Stimulated activated naive CD8-positive, alpha-beta T cell treated with anti-CD3 and anti-CD28 coated beads, Interleukin-15, amount 100 ng/mL, for 72 hours (primary cell): ENCODE data around the gene ZNF581.
A peak's percentile ranks its signal among the peaks of the same experiment; 100 is the strongest.

Source experiments
- ATAC-seq: fragments of 150-1000 bp; cut with Tn5 transposase; 2 replicates; pipeline ENCODE4 v1.10.0; 2021; ENCODE audit warnings: mild to moderate bottlenecking, moderate library complexity
- DNase-seq, 2 donors: peaks; one replicate each; pipeline ENCODE4 v3.0.0; 2021 to 2022
- H3K27ac Mint-ChIP-seq, 2 donors: one replicate each; pipeline ENCODE4 v1.8.0; 2022; ENCODE audit warnings: mild to moderate bottlenecking in 2 of 2, mixed read lengths in 2 of 2, moderate library complexity in 2 of 2
- H3K27me3 Mint-ChIP-seq: one replicate; pipeline ENCODE4 v1.8.0; 2022; ENCODE audit warnings: mixed read lengths
- H3K4me1 Mint-ChIP-seq: one replicate; pipeline ENCODE4 v1.8.0; 2022; ENCODE audit warnings: mild to moderate bottlenecking, mixed read lengths
- H3K4me3 Mint-ChIP-seq, 2 donors: one replicate each; pipeline ENCODE4 v1.8.0; 2022; ENCODE audit warnings: mild to moderate bottlenecking in 2 of 2, mixed read lengths in 2 of 2, moderate library complexity in 1 of 2
- H3K9me3 Mint-ChIP-seq, 2 donors: one replicate each; pipeline ENCODE4 v1.8.0; 2022; ENCODE audit warnings: mixed read lengths in 2 of 2

The ZNF581 gene

DNA sequence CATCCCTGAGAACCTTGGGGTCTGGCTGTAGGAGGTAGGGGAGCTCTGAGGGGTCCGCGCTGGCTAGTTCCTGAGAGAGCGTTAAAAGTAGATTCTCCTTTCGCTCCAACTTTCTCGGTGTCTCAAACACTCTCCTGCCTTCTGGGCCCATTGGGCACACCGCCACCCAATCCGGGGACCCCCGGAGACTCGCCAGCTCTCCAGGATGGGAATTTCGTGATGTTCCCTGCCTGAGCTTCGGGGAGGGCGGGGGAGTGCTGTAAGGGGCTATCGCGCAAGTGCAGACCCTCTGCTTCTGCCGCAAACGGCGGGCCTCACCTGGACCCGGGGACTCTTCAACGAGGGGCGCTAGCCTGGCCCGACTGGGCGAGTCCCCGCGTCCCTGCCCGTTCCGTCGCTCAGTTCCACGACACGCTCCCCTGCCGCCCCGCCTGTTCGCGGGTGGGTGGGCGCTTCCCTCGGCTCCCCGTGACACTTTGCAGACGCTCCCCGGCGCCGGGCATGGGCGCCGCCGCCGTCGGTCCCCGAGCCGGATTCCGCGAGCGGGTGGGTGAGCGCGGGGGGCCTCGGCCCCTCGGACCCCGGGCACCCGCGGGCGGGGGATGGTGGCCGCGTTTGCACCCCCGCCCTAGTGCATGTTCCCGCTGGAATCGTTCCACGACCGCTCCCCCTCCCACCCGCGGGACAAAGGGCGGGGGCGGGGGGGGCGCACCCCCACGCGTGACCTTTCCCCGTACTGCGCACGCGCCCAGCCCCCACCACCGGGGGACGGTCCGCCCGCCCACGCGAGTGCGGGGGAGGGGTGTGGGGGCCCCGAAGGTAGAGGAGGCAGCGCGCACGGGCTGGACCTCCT lies 4.5 kb downstream of the ZNF581 start, which contains the start of gene CCDC106:
Gene CCDC106, plus strand, starts transcription at position 481 of the 853 bp plus-strand sequence. CDS start 835 bp downstream, outside the sequence.
- Mint-ChIP-seq H3K4me3 (peak within 1 kb of the TSS; percentile 92 to 97), H3K9me3 (no peaks in the 10 kb centered on the region), H3K27ac (peak within 1 kb of the TSS; percentile 93 to 96), H3K4me1 (peaks cover 77% of the 10 kb centered on the region), H3K27me3 (no peaks in the 10 kb centered on the region)
- peak; percentile 31 for ATAC-seq
- DNase-seq = peak; percentile 66 to 68

DNA sequence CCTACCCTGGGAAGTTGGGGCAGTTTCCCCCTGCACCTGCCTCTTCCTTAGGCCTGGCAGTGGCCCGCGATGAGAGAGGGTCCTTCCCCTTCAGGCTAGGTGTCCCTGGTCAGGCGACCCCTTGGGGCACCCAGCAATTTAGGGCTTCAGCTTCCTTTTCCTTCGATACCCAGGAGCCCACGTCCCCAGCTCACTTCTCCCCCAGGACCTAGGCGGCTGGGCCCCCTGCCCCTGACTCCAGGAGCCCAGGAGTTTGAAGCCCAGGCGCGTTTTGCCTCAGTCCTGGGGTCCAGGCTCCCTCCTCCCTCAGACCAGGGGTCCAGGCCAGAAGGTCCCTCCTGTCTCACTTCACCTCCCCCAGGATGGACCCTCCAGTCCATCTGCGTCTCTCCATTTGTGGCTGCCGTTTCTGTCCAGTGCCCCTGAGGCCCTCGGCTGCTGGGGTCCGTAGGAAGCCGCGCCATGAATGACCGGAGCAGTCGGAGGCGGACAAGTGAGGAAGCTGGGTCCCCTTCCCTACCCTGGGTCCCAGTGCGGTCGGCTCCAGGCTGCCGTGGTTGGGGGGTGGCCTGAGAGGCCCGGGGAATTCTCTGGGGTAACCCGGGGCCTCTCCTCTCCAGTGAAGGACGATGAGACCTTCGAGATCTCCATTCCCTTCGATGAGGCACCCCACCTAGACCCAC lies 5.3 kb downstream of the ZNF581 start:
- H3K4me1 Mint-ChIP-seq = peaks cover 69% of the 10 kb centered on the region
- DNase-seq (no peak), ATAC-seq (no peak)
- H3K27ac Mint-ChIP-seq = peak overlapping the region; percentile 31 to 96
- peak overlapping the region; percentile 82 to 97 for H3K4me3 Mint-ChIP-seq
- no peaks in the 10 kb centered on the region for H3K27me3 Mint-ChIP-seq
- H3K9me3 Mint-ChIP-seq = no peaks in the 10 kb centered on the region

DNA sequence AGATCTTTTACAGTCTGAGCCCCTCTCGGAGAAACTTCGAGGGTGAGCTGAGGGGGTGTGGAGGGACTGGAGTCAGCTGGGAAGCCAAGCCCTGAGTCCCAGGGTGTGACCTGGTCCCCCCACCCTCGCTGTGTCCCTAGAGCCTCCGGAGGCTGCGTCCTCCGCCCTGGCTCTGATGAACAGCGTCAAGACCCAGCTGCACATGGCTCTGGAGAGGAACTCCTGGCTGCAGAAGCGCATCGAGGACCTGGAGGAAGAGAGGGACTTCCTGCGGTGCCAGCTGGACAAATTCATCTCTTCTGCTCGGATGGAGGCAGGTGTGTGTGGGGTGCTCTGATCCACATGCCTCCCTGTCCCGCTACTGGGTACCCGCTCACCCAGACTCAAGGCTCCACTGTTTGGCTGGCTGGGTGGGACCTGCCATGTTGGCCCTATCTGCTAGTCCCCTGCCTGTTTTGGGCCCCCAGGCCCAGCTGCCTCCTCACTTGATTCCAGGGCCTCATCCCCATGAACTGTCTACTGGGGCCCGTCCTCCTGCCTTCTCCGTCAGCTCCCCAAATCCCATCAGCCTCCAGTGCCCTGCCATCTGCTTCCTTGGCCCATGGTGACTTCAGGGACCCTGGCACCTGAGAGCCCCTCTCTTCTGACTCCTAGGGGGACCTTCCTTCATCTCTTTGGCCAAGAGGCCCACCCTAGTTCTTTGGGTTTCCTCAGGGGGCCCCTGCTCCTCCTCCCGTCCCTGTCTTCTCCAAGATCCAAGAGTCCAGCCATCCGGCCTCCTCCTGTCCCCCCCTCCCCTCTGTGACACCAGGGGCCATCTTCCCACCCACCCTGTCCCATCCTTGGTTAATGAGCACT lies 6.0 kb downstream of the ZNF581 start:
- Mint-ChIP-seq H3K4me3 (peak overlapping the region; percentile 82 to 97), H3K4me1 (peaks cover 63% of the 10 kb centered on the region), H3K27ac (peak overlapping the region; percentile 24 to 96), H3K27me3 (no peaks in the 10 kb centered on the region), H3K9me3 (no peaks in the 10 kb centered on the region)
- DNase-seq (no peak), ATAC-seq (no peak)

DNA sequence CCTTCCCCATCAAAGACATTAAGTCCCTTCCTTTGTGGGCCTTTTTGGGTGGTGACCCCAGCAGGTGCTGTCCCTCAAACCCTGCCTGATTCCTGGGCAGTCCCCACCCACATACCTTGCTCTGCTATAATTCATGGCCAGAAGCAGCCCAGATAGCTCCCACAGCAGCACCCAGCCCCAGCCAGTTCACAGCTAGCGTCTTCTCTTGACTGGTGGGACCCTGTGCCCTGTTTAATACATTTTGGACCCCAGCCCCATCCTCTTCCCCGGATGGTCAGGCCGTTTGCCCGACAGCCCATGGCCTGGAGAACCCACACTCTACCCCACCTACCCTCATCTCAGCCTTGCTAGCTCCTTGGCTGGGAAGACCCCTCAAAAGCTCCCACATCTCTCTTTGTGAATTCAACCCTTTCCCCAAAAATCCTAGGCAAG lies 6.7 kb downstream of the ZNF581 start:
- peaks cover 57% of the 10 kb centered on the region for H3K4me1 Mint-ChIP-seq
- no peak for ATAC-seq
- no peaks in the 10 kb centered on the region for H3K27me3 Mint-ChIP-seq
- H3K27ac Mint-ChIP-seq = peak overlapping the region; percentile 23 to 40
- peak in 1 of 2 donors; percentile 63 for DNase-seq
- H3K9me3 Mint-ChIP-seq = no peaks in the 10 kb centered on the region
- H3K4me3 Mint-ChIP-seq = peak overlapping the region; percentile 82 to 97

DNA sequence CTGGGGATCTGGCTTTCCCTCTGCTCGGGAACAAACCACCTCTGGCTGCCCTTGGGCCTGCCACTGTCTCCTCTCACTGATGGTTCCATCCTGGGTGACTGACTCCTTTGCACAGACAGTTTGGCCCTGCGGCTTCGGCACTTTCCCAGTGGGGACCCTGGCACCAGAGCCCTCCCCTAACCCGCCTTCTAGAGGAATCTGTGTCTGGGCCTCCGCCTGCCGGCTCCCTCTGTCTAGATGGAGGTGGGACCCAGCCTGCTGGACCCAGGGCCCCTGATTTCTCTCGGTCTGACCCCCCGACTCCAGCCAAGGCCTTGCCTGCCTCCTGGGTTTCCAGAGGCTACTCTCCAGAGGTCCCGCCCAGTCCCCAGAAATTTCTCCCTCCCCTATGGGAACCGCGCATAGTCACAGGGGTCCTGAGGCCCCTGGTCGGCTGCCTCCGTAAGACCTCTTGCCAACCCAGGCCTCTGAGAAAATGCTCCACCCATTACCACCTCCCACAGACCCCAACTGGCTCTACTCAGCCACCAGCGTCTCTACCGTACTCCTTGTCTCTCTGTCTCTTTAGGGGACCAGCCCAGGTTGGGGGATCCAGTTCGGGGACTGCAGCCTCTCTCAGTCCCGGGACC lies 7.3 kb downstream of the ZNF581 start:
- H3K9me3 Mint-ChIP-seq = no peaks in the 10 kb centered on the region
- no peak for DNase-seq
- H3K27ac Mint-ChIP-seq = peak overlapping the region in 1 of 2 donors; percentile 31
- H3K4me3 Mint-ChIP-seq = peak overlapping the region; percentile 82 to 97
- no peaks in the 10 kb centered on the region for H3K27me3 Mint-ChIP-seq
- ATAC-seq = no peak
- H3K4me1 Mint-ChIP-seq = peaks cover 51% of the 10 kb centered on the region

DNA sequence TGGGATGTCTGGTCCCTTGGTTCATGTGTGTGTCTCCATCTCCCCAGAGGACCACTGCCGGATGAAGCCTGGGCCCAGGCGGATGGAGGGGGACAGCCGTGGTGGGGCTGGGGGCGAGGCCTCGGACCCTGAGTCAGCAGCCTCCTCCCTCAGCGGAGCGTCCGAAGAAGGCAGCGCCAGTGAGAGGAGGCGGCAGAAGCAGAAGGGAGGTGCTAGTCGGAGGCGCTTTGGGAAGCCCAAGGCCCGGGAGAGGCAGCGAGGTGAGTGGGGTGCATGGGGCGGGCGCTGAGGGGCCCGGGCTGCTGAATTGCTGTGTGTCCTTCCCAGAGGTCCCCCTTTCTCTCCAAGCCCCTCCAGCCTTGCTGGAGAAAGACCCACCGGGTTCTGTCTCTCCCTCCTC lies 7.8 kb downstream of the ZNF581 start:
- Mint-ChIP-seq H3K27ac (peak overlapping the region in 1 of 2 donors; percentile 31), H3K4me3 (peak overlapping the region; percentile 82 to 97), H3K27me3 (no peaks in the 10 kb centered on the region), H3K9me3 (no peaks in the 10 kb centered on the region), H3K4me1 (peaks cover 51% of the 10 kb centered on the region)
- no peak for DNase-seq
- ATAC-seq = no peak

DNA sequence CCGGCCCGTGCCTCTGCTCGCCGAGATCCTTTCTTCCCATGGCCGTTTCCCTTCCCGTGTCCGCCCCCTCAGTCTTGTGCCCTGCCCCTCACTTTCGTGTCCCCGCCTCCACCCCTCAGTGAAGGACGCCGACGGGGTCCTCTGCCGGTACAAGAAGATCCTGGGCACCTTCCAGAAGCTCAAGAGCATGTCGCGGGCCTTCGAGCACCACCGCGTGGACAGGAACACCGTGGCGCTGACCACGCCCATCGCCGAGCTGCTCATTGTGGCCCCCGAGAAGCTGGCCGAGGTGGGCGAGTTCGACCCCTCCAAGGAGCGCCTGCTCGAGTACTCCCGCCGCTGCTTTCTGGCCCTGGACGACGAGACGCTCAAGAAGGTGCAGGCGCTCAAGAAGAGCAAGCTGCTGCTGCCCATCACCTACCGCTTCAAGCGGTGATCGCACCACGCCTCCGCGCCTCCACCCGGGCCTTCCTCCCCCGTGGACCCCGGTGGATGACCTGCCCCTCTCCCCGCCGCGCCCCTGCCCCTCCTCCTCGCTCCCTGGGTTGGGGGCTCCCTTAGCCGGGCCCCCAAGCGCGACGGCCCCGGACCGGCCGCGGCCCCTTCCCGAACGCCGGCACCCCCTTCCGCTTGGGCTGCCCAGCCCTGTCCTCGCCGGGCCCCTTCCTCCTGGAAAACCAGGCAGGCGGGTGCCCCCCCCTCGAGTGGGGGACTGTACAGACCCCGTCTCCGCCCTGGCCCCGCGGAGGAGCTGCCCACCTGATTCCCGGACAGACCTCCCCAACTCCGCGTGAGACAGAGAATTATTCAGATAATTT lies 9.1 kb downstream of the ZNF581 start:
- Mint-ChIP-seq H3K9me3 (no peaks in the 10 kb centered on the region), H3K4me1 (peaks cover 47% of the 10 kb centered on the region), H3K4me3 (peak overlapping the region; percentile 88 to 90), H3K27me3 (no peaks in the 10 kb centered on the region), H3K27ac (no peak overlapping the region)
- DNase-seq (no peak), ATAC-seq (no peak)

DNA sequence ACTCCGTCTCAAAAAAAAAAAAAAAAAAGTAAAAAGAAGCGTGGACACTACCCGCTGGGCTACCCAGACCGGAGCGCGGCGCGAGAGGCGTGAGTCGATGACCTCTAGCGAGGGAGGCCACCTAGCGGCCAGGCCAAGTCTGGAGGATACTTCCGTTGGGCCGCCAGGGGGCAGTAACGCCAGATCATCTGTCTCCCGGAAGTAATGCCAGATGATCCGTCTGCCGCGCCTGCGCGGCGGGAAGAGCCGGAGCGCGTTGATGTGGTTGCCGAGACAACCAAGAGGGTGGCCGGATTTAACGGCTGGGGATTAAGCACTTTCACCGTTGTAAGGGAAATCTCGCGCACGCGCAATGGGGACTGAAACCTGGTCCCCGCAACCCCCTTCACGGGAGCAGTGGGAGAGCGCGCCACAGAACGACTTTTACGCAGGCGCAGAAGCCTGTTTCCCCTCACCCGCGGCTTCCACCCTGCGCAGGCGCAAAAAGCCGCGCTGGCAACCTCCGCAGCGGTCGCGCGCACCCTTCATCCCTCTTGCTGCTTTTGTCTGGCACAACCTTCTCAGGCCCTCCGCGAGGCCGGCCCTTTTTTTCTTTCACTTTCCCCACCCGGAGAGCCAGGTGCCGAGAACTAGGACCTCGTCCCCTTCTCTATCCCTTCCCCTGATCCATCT lies 10.3 kb downstream of the ZNF581 start:
- peak overlapping the region; percentile 98 to 99 for H3K27ac Mint-ChIP-seq
- peak; percentile 61 for ATAC-seq
- peak overlapping the region; percentile 88 to 90 for H3K4me3 Mint-ChIP-seq
- H3K27me3 Mint-ChIP-seq = no peaks in the 10 kb centered on the region
- no peaks in the 10 kb centered on the region for H3K9me3 Mint-ChIP-seq
- peaks cover 50% of the 10 kb centered on the region for H3K4me1 Mint-ChIP-seq
- peak; percentile 98 to 99 for DNase-seq

DNA sequence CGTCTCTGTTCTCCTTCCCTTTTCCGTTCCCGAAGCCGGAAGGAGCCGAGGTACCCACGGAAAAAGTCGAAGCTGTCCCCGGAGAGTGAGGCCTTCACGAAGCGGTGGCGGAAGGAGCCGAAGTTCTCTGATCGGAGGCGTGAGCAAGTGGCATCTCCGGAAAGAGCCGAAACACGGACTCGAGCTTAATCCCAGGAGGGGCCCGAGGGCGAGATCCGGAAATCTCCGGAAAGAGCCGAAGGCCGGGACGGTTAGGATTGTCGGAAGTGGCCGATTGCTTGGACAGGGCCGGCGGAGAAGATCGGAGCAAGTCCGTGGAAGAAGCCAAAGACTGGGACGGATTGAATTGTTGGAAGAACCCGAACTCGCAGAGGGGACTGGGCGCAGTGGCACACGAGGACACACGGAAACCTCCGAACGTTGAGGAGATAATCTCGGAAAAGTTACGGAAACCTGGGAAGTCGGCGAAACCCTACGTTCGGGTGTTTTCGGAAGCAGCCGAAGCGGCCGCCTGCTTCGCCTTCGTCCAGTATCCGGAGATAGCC lies 10.9 kb downstream of the ZNF581 start:
- Mint-ChIP-seq H3K27ac (peak overlapping the region; percentile 98 to 99), H3K27me3 (no peaks in the 10 kb centered on the region), H3K4me3 (peak overlapping the region; percentile 88 to 90), H3K9me3 (no peaks in the 10 kb centered on the region), H3K4me1 (peaks cover 50% of the 10 kb centered on the region)
- ATAC-seq (peak; percentile 77), DNase-seq (peak; percentile 99)

DNA sequence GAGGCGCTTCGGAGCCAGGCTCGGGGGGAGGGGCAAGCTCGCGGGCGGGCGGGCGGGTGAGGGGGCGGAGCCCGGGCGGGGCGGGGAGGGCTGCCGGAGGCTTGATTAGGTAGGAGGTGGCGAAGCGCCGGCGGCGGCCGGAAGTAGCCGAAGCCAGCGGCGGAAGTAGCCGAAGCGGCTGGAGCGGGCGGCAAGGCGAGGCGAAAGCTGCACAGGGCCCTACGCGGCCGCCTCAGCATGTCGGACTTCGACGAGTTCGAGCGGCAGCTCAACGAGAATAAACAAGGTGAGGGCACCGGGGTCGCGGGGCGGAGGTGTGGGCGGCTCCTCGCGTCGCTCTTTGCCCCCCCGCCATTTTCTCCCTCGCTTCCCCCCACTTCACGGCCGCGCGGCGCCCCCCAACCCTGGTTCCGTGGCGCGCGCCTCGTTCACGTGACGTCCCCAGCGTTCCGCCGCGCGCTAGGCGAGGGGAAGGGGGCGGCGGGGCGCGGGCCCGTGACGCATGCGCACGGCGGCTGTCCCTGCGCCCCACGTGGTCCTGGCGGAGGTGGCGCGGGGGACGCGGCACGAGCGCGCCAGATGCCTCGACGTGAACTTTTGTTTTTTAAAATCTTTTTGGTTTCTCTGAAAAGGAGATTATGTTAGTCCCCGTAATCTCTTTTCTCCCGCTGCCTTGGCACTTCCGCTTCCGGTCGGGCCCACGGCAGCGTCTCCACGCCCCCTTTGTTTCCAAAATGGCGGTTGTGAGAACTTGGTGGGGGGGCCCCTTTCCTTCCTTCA lies 11.6 kb downstream of the ZNF581 start, which contains the start of gene U2AF2:
Gene U2AF2, plus strand, starts transcription at position 168 of the 780 bp plus-strand sequence. Its CDS starts 70 bp downstream, at position 238.
- peak within 1 kb of the TSS; percentile 98 to 99 for H3K27ac Mint-ChIP-seq
- DNase-seq = peak; percentile 95
- H3K9me3 Mint-ChIP-seq = no peaks in the 10 kb centered on the region
- ATAC-seq = peak; percentile 66
- H3K27me3 Mint-ChIP-seq = no peaks in the 10 kb centered on the region
- peaks cover 50% of the 10 kb centered on the region for H3K4me1 Mint-ChIP-seq
- peak within 1 kb of the TSS; percentile 88 to 90 for H3K4me3 Mint-ChIP-seq

DNA sequence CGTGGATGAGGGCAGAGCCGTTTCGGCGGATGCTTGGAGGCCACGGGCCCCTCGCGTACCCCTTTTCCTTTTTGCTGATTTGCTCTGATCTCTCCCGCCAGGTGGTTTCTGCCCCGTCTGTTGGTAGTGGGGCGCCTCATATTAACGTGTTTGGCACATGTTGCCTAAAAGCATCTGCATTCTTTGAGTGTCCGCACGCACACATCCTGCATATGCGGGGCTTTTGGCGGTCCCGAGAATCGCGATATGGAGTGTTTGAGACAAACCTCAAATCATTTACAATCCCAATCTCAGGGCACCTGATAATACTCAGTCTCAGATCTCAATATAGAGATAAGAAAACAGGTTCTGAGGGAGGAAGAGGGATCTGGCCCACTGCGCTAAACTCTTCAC lies 12.2 kb downstream of the ZNF581 start:
- Mint-ChIP-seq H3K9me3 (no peaks in the 10 kb centered on the region), H3K4me1 (peaks cover 50% of the 10 kb centered on the region), H3K4me3 (peak overlapping the region; percentile 88 to 90), H3K27me3 (no peaks in the 10 kb centered on the region), H3K27ac (peak overlapping the region; percentile 98 to 99)
- DNase-seq = no peak
- ATAC-seq = no peak

DNA sequence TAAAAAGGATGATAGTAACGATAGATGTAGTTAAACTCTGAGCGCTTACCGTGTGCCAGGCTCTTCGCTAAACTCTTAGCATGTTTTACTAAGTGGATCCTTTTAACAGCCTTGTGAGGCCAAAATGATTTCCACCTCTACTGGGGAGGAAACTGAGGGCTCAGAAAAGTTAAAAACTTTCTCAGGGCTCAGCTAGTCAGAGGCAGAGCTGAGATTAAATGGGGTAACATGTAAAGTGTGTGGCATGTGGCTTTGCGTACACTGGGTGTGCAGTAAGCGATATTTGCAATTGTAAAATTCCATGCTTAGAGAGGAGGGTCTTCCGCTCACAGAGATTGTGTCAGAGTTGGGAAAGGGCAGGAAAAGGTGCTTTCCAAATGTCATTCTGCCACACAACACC lies 13.1 kb downstream of the ZNF581 start:
- no peak for ATAC-seq
- Mint-ChIP-seq H3K9me3 (no peaks in the 10 kb centered on the region), H3K27me3 (no peaks in the 10 kb centered on the region), H3K4me3 (peak overlapping the region; percentile 88 to 90), H3K27ac (peak overlapping the region; percentile 98 to 99), H3K4me1 (peaks cover 47% of the 10 kb centered on the region)
- no peak for DNase-seq
